ENCODE data around the gene FAM181A.

The FAM181A gene

GRCh38 chr14:93952829-93953228 is 25.7 kb downstream of the FAM181A start:
- no peak for DNase-seq

GRCh38 chr14:93953263-93953662 is 26.1 kb downstream of the FAM181A start:
- no peak for DNase-seq

- no peak for DNase-seq
These were observed 26.8 kb downstream of the FAM181A start for GRCh38 chr14:93953739-93954515.

GRCh38 chr14:93954516-93954830 is 27.3 kb downstream of the FAM181A start:
- no peak for DNase-seq

- DNase-seq = no peak
These were observed 28.0 kb downstream of the FAM181A start for GRCh38 chr14:93954900-93955849.

- DNase-seq = peak in 1 of 2 experiments; percentile 49
These were observed 28.8 kb downstream of the FAM181A start for GRCh38 chr14:93955850-93956481.

GRCh38 chr14:93956514-93957332 is 29.6 kb downstream of the FAM181A start:
- no peak for DNase-seq

- no peak for DNase-seq
These were observed 30.2 kb downstream of the FAM181A start for GRCh38 chr14:93957333-93957710.

GRCh38 chr14:93957751-93958566 is 30.8 kb downstream of the FAM181A start:
- no peak for DNase-seq

- DNase-seq = no peak
These were observed 31.6 kb downstream of the FAM181A start for GRCh38 chr14:93958567-93959238.

GRCh38 chr14:93959239-93960107 is 32.3 kb downstream of the FAM181A start:
- DNase-seq = no peak

GRCh38 chr14:93960108-93960475 is 32.9 kb downstream of the FAM181A start:
- no peak for DNase-seq

- DNase-seq = no peak
These were observed 33.8 kb downstream of the FAM181A start for GRCh38 chr14:93960774-93961438.

GRCh38 chr14:93961620-93962019 is 34.5 kb downstream of the FAM181A start:
- no peak for DNase-seq

- DNase-seq = no peak
These were observed 35.8 kb downstream of the FAM181A start for GRCh38 chr14:93962701-93963601.

GRCh38 chr14:93963692-93964091 is 36.5 kb downstream of the FAM181A start:
- DNase-seq = no peak

- DNase-seq = no peak
These were observed 37.1 kb downstream of the FAM181A start for GRCh38 chr14:93964281-93964680.

GRCh38 chr14:93964820-93965286 is 37.7 kb downstream of the FAM181A start:
- no peak for DNase-seq

Data from NCI-H2081 (cell line).